ENCODE data around the gene N4BP2L2.

N4BP2L2 gene

DNA sequence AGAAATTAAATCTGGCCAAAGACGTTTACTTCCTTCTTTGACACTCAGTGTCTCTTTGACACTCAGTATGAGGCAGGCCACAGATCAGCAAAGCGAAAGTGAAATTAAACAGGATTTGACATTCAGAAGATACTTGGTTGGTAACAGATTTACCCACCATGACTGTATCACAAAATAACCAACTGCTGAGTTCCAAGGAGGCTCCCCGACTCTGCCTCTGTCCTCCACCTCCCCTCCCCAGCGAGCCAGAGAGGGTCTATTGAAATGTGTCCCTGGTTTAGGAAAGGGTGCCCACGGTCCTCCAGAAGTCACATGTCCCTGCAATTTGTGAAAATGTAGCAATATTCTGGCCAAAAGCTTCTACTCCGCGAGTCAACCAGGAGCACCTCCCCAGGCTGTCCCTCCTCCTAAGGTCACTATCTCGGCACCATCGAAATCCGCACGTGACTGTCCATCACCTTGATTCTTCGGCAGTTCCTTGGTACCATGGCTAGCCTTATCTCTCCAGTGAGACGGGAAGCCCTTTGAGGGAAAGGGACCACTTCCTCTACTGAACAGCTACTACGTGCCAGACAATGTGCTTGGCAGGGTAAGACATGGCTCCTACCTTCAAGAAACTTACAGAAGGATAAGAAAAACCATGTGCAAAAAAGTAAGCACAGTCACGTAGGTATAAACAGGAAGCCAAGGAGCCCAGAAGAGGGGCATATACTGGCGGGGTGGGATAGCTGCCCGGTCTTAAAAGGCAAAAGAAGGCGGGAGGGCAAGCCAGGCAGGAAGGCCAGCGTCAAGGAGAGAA lies 112.2 kb downstream of the N4BP2L2 start:
- Histone ChIP-seq H3K27ac (peak overlapping the region; percentile 56), H3K27me3 (ENCODE audit: control insufficient read depth, insufficient read depth, low read length) (no peaks in the 10 kb centered on the region), H3K36me3 (ENCODE audit: control insufficient read depth, insufficient read depth, low read length) (no peaks in the 10 kb centered on the region), H3K4me1 (no peaks in the 10 kb centered on the region), H3K9ac (no peak overlapping the region), H3K9me3 (ENCODE audit: control insufficient read depth, low read length) (no peaks in the 10 kb centered on the region), H3K79me2 (no peaks in the 10 kb centered on the region), H3K4me3 (ENCODE audit: low read depth, low read length) (peak overlapping the region; percentile 66), H3K4me2 (ENCODE audit: low read length) (peak overlapping the region; percentile 88), H2AFZ (peak overlapping the region; percentile 19)
- TF ChIP-seq, protein P1, sequence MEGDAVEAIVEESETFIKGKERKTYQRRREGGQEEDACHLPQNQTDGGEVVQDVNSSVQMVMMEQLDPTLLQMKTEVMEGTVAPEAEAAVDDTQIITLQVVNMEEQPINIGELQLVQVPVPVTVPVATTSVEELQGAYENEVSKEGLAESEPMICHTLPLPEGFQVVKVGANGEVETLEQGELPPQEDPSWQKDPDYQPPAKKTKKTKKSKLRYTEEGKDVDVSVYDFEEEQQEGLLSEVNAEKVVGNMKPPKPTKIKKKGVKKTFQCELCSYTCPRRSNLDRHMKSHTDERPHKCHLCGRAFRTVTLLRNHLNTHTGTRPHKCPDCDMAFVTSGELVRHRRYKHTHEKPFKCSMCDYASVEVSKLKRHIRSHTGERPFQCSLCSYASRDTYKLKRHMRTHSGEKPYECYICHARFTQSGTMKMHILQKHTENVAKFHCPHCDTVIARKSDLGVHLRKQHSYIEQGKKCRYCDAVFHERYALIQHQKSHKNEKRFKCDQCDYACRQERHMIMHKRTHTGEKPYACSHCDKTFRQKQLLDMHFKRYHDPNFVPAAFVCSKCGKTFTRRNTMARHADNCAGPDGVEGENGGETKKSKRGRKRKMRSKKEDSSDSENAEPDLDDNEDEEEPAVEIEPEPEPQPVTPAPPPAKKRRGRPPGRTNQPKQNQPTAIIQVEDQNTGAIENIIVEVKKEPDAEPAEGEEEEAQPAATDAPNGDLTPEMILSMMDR (IDR thresholded peaks at IDR 0.05): no peak

DNA sequence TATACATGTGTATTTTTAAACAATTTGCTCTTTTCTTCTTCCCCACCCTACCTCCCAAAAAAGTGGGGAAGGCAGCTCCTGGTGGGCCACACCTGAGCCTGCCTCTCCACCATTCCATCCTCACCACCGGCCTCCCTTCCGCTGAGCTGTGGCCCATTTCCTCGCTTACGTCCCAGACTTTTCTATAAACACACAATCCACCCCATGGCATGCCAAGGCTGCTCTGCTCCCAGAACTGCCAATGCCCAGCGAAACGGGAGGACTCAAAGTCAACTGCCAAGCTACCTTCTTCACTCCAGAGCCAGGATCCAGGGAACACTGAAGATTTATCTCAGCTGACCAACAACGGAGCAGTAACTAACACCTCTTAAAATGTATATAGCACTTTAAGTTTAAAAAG lies 113.4 kb downstream of the N4BP2L2 start:
- Histone ChIP-seq H3K4me1 (no peaks in the 10 kb centered on the region), H2AFZ (no peak overlapping the region), H3K27me3 (ENCODE audit: control insufficient read depth, insufficient read depth, low read length) (no peaks in the 10 kb centered on the region), H3K9me3 (ENCODE audit: control insufficient read depth, low read length) (no peaks in the 10 kb centered on the region), H3K79me2 (no peaks in the 10 kb centered on the region), H3K27ac (no peak overlapping the region), H3K9ac (no peak overlapping the region), H3K4me2 (ENCODE audit: low read length) (no peak overlapping the region), H3K36me3 (ENCODE audit: control insufficient read depth, insufficient read depth, low read length) (no peaks in the 10 kb centered on the region), H3K4me3 (ENCODE audit: low read depth, low read length) (no peak overlapping the region)
- TF ChIP-seq, protein P1 (IDR thresholded peaks at IDR 0.05): no peak

DNA sequence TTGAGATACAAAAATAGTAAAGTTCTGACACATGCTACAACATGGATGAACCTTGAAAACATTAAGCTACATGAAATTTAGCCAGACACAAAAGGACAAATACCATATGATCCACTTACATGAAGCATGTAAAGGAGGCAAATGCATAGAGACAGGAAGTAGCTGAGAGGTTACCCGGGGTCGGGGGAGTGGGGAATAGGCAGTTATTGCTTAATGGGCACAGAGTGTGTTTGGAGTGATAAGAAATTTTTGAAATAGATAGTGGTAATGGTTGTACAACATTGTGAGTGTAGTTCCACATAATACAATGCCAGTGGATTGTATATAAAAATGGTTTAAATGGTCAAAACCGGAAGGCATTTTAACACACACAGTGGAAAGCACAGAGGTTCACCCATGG lies 115.0 kb downstream of the N4BP2L2 start:
- no peak overlapping the region for H3K27ac ChIP-seq
- no peak overlapping the region for H2AFZ ChIP-seq
- H3K4me1 ChIP-seq: no peaks in the 10 kb centered on the region
- H3K36me3 ChIP-seq (ENCODE audit: control insufficient read depth, insufficient read depth, low read length): no peaks in the 10 kb centered on the region
- no peak overlapping the region for H3K4me2 ChIP-seq (ENCODE audit: low read length)
- TF ChIP-seq, protein P1 (IDR thresholded peaks at IDR 0.05): no peak
- no peaks in the 10 kb centered on the region for H3K79me2 ChIP-seq
- no peak overlapping the region for H3K4me3 ChIP-seq (ENCODE audit: low read depth, low read length)
- H3K9me3 ChIP-seq (ENCODE audit: control insufficient read depth, low read length): no peaks in the 10 kb centered on the region
- no peaks in the 10 kb centered on the region for H3K27me3 ChIP-seq (ENCODE audit: control insufficient read depth, insufficient read depth, low read length)
- no peak overlapping the region for H3K9ac ChIP-seq

DNA sequence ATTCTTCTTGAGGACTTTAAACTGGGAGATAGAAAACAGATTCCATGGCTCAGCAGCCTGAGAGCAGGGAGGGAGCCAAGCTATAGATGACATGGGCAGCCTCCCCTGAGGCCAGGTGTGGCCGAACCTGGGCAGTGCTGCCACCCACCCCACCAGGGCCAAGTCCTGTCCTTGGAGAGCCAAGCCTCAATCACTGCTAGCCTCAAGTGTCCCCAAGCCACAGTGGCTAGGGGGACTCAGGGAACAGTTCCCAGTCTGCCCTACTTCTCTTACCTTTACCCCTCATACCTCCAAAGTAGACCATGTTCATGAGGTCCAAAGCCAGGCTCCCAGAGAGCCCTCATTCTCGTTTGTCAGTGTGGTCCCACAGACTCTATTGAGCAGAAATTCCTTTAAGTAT lies 118.7 kb downstream of the N4BP2L2 start:
- H2AFZ ChIP-seq: no peak overlapping the region
- H3K79me2 ChIP-seq: no peaks in the 10 kb centered on the region
- H3K27me3 ChIP-seq (ENCODE audit: control insufficient read depth, insufficient read depth, low read length): no peaks in the 10 kb centered on the region
- no peaks in the 10 kb centered on the region for H3K4me1 ChIP-seq
- H3K9me3 ChIP-seq (ENCODE audit: control insufficient read depth, low read length): no peaks in the 10 kb centered on the region
- no peak overlapping the region for H3K9ac ChIP-seq
- TF ChIP-seq, protein P1 (IDR thresholded peaks at IDR 0.05): no peak
- H3K27ac ChIP-seq: no peak overlapping the region
- H3K4me3 ChIP-seq (ENCODE audit: low read depth, low read length): no peak overlapping the region
- H3K4me2 ChIP-seq (ENCODE audit: low read length): no peak overlapping the region
- no peaks in the 10 kb centered on the region for H3K36me3 ChIP-seq (ENCODE audit: control insufficient read depth, insufficient read depth, low read length)

DNA sequence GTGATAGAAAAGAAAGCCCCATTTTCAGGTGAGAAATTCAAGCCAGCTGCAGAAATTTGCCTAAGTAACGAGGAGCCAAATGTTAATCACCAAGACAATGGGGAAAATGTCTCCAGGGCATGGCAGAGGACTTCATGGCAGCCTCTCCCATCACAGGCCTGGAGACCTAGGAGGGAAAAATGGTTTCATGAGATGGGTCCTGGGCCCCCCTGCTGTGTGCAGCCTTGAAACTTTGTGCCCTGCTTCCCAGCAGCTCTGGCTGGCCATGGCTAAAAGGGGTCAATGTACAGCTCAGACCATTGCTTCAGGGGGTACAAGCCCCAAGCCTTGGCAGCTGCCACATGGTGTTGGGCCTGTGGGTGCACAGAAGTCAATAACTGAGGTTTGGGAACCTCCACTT lies 120.6 kb downstream of the N4BP2L2 start:
- H3K79me2 ChIP-seq: no peaks in the 10 kb centered on the region
- no peak overlapping the region for H3K4me2 ChIP-seq (ENCODE audit: low read length)
- H3K9me3 ChIP-seq (ENCODE audit: control insufficient read depth, low read length): no peaks in the 10 kb centered on the region
- no peak overlapping the region for H3K4me3 ChIP-seq (ENCODE audit: low read depth, low read length)
- TF ChIP-seq, protein P1 (IDR thresholded peaks at IDR 0.05): no peak
- H3K36me3 ChIP-seq (ENCODE audit: control insufficient read depth, insufficient read depth, low read length): no peaks in the 10 kb centered on the region
- no peaks in the 10 kb centered on the region for H3K27me3 ChIP-seq (ENCODE audit: control insufficient read depth, insufficient read depth, low read length)
- H2AFZ ChIP-seq: no peak overlapping the region
- no peak overlapping the region for H3K9ac ChIP-seq
- H3K27ac ChIP-seq: no peak overlapping the region
- no peaks in the 10 kb centered on the region for H3K4me1 ChIP-seq
